Hematopoietic multipotent progenitor cell (in vitro differentiated cells): ENCODE data around the gene SHISA6. TPM values are rescaled to one million over a fixed set of nuclear protein-coding genes. Genes with fewer than 3 reads are reported as not detected.

Experiments
- DNase-seq, 3 donors: peaks; one replicate each; pipeline ENCODE4 v3.0.0-alpha.2; 2011 to 2015; ENCODE audit warnings: low read depth in 2 of 3, low spot score in 2 of 3
- total RNA-seq: library from RNA; depleted of rRNA; stranded (reverse); fragments of >200 nt; gene quantifications from one replicate; pipeline ENCODE4 v1.2.3, GENCODE V29; 2012

Gene SHISA6
- total RNA-seq, 1 donor = under 0.01 TPM

DNA sequence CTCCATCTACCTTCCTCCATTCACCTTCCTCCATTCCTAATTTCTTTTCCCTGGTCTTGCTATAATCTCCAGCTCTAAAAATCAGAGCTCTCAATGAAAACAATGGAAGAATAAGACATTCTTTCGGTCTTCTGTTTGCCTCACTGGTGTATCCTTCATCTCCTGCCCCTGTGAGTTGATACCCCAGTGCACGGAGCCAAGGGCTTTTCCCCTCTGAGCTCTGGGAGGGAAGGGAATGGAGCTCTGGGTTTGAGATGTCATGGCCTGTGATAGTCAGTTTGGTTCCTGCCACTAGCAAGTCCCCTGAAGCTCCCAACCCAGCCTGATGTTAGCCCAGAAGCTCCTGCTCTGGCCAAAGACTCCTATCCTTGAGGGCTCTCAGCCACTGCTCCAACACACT, 320.7 kb downstream of the SHISA6 start:
- no peak for DNase-seq

DNA sequence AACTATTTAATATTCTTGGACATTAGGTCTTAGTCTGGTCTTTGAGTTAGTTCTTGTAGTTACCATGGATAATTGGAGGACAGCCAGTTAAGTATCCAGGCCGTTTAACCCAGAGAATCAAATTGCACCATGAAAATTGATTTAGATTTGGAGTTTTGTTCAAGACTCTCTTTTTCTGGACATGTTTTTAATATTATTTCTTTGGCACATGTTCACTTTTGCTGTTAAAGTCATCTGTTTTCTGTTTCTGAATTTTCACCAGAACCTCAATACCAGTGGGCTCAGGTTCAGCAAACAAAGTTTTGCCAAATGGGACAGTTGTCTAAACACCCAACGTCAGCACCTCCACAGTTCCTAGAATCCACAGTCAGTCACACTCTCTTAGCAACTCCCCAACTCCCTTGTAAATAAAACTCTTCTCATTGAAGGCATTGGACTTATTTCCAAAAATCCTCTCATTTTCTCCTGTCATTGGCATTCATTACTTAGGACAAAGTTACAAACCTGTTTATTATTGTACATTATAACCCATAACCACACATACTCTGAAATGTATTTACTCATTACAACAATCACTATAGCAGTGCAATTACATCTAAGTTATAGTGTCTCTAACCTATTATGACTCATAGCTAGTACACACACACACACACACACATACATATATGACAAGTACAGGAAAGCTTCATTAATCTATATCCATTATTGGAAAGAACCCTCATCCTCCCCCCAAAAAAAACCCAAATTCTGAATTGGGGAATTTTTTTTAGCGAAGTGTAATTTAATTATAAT, 323.8 kb downstream of the SHISA6 start:
- DNase-seq = no peak

DNA sequence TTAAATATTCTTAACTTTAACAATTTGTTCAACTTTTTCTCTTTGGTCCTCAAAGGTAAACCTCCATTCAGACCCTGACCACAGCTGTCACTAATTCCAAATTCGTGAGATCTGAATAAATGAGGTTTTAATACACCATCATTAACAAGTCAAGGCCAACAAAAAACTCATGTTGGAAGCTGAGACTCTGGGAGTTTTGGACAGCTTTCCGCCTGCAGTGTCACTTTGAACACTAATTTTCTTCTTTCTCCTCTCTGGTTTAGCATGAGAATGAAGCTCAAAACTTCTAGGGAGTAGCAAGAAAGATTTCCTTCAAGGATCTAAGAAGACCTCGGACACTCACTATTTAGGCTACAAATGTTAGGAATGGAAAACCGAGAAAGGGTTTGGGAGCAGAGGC, 324.6 kb downstream of the SHISA6 start:
- no peak for DNase-seq

DNA sequence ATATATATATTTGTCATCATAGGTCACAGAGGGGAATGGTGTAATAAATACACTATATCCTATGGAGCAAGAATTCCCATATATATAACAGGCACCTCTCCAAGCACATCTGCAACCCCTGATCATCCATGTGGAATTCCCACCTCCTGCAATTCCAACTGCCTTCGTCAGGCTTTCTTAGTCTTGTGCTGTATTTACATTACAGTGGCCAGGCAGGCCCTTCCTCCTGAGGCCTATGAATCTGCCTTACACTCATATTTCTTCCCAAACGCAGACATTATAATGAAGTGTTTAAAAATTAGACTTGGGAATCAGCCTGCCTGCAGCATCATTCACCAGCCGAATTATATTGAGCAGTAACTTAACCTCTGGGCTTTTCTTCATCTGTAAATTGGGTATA, 338.0 kb downstream of the SHISA6 start:
- DNase-seq = no peak

DNA sequence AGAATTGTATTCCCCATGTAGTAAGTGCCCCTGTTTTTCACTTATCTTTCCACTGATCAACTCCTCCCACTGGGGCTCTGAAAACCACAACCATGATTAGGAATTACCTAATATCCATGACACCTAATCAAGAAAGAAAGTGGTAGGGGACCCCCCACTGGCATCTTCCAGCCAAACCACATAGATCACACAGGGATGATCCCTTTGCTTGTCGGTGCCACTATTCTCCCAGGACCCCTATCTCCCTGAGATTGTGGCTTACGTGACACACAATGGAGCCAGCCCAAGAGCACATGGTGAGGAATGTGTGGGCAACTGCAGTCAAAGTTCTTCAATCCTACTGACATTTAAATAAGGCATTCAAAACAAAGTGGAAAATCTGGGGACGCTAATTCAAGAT, 339.7 kb downstream of the SHISA6 start:
- no peak for DNase-seq

DNA sequence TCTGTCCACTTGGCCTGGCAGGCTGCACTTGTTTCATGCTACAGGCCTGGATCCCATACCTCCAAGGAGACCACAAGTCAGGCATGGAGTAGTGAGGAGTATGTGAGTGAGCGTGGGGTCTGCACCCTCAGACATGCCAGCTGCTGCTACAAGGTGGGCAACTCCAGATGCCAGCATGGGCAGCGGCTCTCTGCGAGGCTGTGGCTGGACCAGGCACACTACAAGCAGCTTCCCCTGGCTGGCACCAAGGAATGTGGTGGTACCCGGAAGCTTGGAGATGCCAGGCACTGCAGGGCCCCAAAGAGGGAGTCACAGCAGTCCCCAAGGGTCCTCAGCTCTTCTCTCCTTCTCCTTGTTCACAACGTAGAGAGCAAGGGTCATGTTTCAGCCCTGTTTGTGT, 341.2 kb downstream of the SHISA6 start:
- DNase-seq = no peak

DNA sequence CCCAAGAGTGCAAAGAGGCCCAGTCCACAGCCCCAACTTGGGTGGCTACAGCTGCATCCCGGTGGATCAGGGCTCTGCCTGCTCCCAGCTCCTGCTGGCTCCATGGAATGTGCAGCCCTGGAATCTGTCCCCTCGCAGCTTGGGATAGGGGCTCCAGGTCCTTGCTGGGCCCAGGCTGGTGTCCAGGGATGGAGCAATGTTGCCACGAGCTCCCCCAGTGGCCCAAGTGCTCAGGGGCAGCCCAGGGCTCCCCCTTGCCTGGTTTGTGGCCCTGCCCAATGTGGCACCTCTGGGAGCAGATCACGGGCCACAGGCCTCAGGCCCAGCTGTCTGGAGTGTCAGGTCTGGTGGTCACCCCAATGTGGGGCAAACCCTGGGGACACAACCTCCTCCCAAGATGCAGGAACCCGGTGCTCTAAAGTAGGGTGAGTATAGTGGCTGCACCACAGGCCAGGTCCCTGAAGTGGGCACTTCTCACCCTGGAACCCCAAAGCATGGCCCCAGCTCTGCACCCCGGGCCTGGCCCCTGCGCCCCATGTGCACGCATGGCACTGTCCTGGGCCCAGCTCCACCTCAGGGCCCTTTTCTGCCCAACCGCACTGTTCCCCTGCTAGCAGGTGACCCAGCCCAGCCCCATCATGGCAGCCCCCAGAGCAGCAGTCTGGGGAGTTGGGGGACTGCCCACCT, 342.4 kb downstream of the SHISA6 start:
- DNase-seq = no peak

DNA sequence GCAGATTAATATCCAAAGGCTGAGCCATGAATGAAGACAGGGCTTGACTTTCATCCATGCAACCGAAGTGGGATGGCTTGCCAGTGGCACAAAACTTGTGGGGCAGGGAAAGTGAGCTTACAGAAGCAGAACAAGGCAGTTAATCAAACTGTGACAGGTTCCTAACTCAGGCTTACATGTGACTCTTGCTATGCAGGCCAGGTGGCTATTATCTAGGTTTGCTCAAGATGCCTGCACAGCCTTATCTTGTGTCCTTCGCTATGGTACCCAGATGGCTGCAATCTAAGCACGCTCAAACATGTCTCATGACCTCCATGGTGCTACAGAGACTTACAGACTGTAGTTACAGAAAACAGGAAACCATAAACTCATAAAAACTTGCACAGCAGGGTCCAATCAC, 348.7 kb downstream of the SHISA6 start:
- no peak for DNase-seq

DNA sequence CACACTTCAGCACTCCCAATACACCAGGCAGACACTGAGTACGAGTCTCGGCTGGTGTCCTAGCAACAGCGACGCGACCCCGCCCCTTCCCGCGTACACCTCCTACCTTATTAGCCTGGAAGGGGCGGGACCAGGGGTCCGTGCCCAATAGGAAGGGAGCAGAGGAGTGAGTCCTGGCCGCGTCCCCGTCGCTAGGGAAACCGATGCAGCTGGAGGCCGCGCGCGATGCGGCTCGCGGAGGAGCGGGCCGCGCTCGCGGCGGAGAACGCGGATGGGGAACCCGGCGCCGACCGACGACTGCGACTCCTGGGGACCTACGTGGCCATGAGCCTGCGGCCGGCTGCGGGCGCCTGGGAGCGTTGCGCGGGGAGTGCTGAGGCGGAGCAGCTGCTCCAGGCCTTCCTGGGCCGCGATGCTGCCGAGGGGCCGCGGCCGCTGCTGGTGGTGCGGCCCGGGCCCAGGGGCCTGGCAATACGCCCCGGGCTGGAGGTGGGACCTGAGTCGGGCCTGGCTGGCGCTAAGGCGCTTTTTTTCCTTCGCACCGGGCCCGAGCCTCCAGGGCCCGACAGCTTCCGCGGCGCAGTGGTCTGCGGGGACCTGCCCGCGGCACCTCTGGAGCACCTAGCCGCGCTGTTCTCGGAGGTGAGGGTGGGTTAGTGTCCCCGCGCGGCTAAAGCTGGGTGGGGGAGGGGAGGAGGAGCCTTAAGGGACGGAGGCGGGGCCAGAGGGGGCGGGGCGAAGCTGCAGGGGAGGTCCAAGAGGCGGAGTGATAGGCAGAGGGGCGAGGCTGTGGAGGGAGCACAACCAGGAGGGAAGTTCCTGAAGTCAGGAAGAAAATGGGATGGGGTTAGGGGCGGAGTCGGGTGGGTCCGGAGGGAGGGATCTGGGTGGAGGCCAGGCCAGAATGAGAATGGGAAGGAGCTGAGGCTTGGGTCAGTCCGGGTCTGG, 357.5 kb downstream of the SHISA6 start, which contains the start of gene DNAH9:
Gene DNAH9, plus strand, starts transcription at position 197 of the 948 bp plus-strand sequence. Its CDS starts 29 bp downstream, at position 226.
- DNase-seq = peak in 2 of 3 donors; percentile 61 to 75

DNA sequence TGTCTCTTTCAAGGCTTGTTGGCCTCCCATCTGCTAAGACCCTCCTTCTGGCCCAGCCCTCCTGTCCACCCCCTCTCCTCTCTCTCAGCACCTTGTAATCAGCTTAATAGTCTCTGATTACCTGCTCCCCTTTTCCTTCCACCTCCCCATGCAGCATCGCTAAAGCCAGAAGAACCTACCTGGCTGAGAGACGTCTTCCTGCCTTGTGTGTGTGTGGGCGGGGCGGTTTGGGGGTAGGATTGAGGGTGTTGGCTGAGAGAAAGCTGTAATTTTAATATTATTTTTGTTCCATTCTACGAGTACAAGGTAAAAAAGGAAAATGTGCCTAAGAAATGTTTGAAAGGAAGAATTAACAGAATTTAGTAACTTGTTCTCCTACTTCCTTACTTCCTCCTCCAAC, 360.6 kb downstream of the SHISA6 start:
- no peak for DNase-seq

DNA sequence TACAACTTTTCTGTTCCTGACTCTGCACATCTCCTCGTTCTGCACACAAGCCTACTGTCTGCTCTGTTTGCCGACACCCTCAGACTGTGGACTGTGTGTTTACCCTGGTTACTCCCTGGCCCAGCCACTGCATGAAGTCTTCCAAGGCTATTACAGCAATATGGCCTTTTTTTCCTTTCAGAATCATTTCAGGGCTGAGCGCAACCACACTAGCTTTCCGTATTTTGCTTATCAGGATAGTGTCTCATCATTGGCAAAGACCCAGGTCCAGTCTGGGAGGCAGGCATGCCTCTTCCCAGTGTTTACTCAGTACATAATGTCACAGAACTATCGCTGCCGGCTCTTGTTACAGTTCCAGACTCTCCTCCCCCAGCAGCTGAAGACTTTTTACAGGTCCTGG, 367.4 kb downstream of the SHISA6 start:
- no peak for DNase-seq

DNA sequence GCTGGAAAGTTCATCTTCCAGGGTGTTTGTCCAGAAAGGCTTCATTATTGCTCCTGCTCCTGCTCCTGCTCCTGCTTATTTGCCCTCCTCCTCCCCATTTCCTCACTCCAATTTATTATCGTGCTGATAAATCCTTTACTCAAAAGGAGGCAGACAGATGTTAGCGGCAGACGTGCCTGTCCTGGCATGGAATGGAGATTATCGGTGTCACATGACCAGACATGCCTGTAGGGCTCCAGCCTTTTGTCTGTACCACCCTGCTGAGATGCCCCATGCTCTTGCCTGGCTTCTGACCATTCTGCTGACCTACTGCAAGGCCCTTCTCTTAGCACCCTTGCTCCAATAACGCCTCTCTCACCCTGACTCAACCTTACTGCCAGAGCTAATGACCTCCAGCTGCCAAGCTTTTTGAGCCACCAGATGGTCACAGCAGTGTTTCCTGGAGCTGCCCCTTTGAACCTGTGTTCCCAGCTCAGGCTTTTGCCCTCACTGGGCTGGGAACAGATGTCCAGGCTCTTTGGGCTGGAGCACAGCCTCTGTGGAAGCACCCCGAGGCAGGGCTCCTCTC, 370.1 kb downstream of the SHISA6 start:
- DNase-seq = no peak

DNA sequence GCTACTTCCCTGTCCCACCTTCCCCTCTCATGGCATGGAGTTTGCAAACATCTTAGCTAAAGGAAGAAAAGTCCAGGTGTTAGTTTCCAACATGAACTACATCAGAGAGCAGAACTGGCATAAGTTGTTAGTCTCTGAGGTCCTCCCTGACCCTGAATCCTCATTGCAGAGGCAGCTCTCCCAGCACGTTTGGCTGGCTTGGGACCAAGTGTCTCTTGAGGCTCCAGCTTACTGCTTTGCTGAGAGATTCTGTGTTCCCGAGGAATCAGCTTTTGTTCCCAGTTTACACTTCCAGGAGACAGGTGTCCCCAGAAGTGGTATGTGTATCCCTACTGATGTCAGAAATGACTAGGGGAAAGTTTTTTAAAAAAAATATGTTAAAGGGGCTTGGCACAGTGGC, 371.9 kb downstream of the SHISA6 start:
- no peak for DNase-seq
